ENCODE measurements around the gene CUL4A.
A peak's percentile ranks its signal among the peaks of the same experiment; 100 is the strongest.

CUL4A gene

GRCh38 chr13:113209759-113210421 lies 477 bp downstream of the CUL4A start (continued):
- TF ChIP-seq ZNF555 (tag by site-specific recombination; conservative IDR thresholded peaks at IDR 0.05) (no peak), SP2 (tag by site-specific recombination; IDR thresholded peaks at IDR 0.05) (0 out of 2 replicates have a peak, but pooled peaks have one; percentile 6), ZNF596 (tag by site-specific recombination; IDR thresholded peaks at IDR 0.05) (no peak), ZNF37A (tag by site-specific recombination; IDR thresholded peaks at IDR 0.05) (no peak), ZNF580 (tag by site-specific recombination; IDR thresholded peaks at IDR 0.05) (no peak), ZNF335 (tag by site-specific recombination; conservative IDR thresholded peaks at IDR 0.05) (peak; percentile 67), MZF1 (tag by site-specific recombination; IDR thresholded peaks at IDR 0.05; ENCODE audit: borderline replicate concordance) (no peak), ZEB2 (tag by site-specific recombination; IDR thresholded peaks at IDR 0.05) (no peak), KLF9 (tag by site-specific recombination; IDR thresholded peaks at IDR 0.05; ENCODE audit: low read depth) (peak; percentile 33; the same call in 1 of the 2 replicates), ZBTB1 (tag by site-specific recombination; IDR thresholded peaks at IDR 0.05) (no peak), ZNF416 (tag by site-specific recombination; IDR thresholded peaks at IDR 0.05) (no peak), KLF8 (tag by site-specific recombination; IDR thresholded peaks at IDR 0.05) (peak; percentile 58; the same call in 1 of the 2 replicates), ZNF660 (tag by site-specific recombination; IDR thresholded peaks at IDR 0.05) (peak; percentile 39; the same call in 1 of the 2 replicates), HOXA7 (CRISPR knock-in tag; IDR thresholded peaks at IDR 0.05; ENCODE audit: borderline replicate concordance) (no peak), ZNF175 (tag by site-specific recombination; IDR thresholded peaks at IDR 0.05) (no peak), ZNF521 (tag by site-specific recombination; IDR thresholded peaks at IDR 0.05) (no peak), PBX3 (CRISPR knock-in tag; IDR thresholded peaks at IDR 0.05) (peak; percentile 45; the same call in 1 of the 2 replicates), FEZF1 (tag by site-specific recombination; IDR thresholded peaks at IDR 0.05) (no peak), ZNF561 (tag by site-specific recombination; IDR thresholded peaks at IDR 0.05; ENCODE audit: borderline replicate concordance) (0 out of 2 replicates have a peak, but pooled peaks have one; percentile 46), TCF7L2 (IDR thresholded peaks at IDR 0.05; ENCODE audit: borderline replicate concordance, low read depth, low read length) (no peak), ZNF747 (tag by site-specific recombination; IDR thresholded peaks at IDR 0.05) (no peak), ZNF768 (tag by site-specific recombination; IDR thresholded peaks at IDR 0.05) (no peak), RBAK (tag by site-specific recombination; IDR thresholded peaks at IDR 0.05) (no peak), ZNF274 (IDR thresholded peaks at IDR 0.05; ENCODE audit: low read length) (no peak), ZNF274 (tag by site-specific recombination; IDR thresholded peaks at IDR 0.05; ENCODE audit: borderline replicate concordance) (no peak), ZFP41 (tag by site-specific recombination; IDR thresholded peaks at IDR 0.05; ENCODE audit: borderline replicate concordance) (no peak), ZBTB8A (tag by site-specific recombination; IDR thresholded peaks at IDR 0.05) (peak; percentile 91), ZNF324 (tag by site-specific recombination; IDR thresholded peaks at IDR 0.05) (no peak), ZNF626 (tag by site-specific recombination; IDR thresholded peaks at IDR 0.05) (no peak), ZNF785 (tag by site-specific recombination; IDR thresholded peaks at IDR 0.05) (no peak), ZBTB49 (tag by site-specific recombination; IDR thresholded peaks at IDR 0.05; ENCODE audit: low read depth) (no peak), PRDM6 (tag by site-specific recombination; IDR thresholded peaks at IDR 0.05) (no peak), ZNF221 (tag by site-specific recombination; IDR thresholded peaks at IDR 0.05; ENCODE audit: borderline replicate concordance) (no peak), WT1 (tag by site-specific recombination; IDR thresholded peaks at IDR 0.05) (no peak), ZBTB26 (tag by site-specific recombination; optimal IDR thresholded peaks at IDR 0.05) (peak; percentile 19), ZIC2 (tag by site-specific recombination; IDR thresholded peaks at IDR 0.05) (peak; percentile 37; the same call in 1 of the 2 replicates)
